ENCODE data around the gene USP3. TPM values are rescaled to one million over a fixed set of nuclear protein-coding genes. Genes with fewer than 3 reads are reported as not detected.

The USP3 gene
- total and polyA plus RNA-seq, 9 of the 15 experiments (the other 6 are each of a cell fraction or from before 2014, with no cell fraction given) = 17.3 to 54.3 (median 34.8) TPM

- TF ChIP-seq, protein P1, sequence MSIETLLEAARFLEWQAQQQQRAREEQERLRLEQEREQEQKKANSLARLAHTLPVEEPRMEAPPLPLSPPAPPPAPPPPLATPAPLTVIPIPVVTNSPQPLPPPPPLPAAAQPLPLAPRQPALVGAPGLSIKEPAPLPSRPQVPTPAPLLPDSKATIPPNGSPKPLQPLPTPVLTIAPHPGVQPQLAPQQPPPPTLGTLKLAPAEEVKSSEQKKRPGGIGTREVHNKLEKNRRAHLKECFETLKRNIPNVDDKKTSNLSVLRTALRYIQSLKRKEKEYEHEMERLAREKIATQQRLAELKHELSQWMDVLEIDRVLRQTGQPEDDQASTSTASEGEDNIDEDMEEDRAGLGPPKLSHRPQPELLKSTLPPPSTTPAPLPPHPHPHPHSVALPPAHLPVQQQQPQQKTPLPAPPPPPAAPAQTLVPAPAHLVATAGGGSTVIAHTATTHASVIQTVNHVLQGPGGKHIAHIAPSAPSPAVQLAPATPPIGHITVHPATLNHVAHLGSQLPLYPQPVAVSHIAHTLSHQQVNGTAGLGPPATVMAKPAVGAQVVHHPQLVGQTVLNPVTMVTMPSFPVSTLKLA (conservative IDR thresholded peaks at IDR 0.05) = no peak
- TF ChIP-seq ZNF384 (IDR thresholded peaks at IDR 0.05; ENCODE audit: low read depth, low read length) (no peak), DPF2 (IDR thresholded peaks at IDR 0.05) (no peak), ETV1 (tag; conservative IDR thresholded peaks at IDR 0.05; ENCODE audit: low read depth) (no peak), KDM4B (IDR thresholded peaks at IDR 0.05; ENCODE audit: borderline replicate concordance in 2 of 2, low read depth in 1 of 2) (no peak), MCM5 (IDR thresholded peaks at IDR 0.05; ENCODE audit: low read depth) (no peak), ZBED1 (IDR thresholded peaks at IDR 0.05) (no peak), PML (IDR thresholded peaks at IDR 0.05; ENCODE audit: low read length) (no peak), HDAC2 (IDR thresholded peaks at IDR 0.05) (no peak), TAF1 (IDR thresholded peaks at IDR 0.05; ENCODE audit: control insufficient read depth, extremely low read depth, insufficient read depth, low read length, severe bottlenecking) (no peak), ZKSCAN3 (CRISPR knock-in tag; IDR thresholded peaks at IDR 0.05) (no peak), KAT8 (IDR thresholded peaks at IDR 0.05; ENCODE audit: low read depth) (no peak), ZHX1 (conservative IDR thresholded peaks at IDR 0.05; ENCODE audit: low read length) (no peak), PHB2 (IDR thresholded peaks at IDR 0.05; ENCODE audit: low read depth) (no peak), CBX2 (IDR thresholded peaks at IDR 0.05; ENCODE audit: insufficient read depth, low read length, poor library complexity, severe bottlenecking) (no peak), NUFIP1 (IDR thresholded peaks at IDR 0.05; ENCODE audit: partially characterized antibody) (no peak)
- TF ChIP-seq, protein P2, sequence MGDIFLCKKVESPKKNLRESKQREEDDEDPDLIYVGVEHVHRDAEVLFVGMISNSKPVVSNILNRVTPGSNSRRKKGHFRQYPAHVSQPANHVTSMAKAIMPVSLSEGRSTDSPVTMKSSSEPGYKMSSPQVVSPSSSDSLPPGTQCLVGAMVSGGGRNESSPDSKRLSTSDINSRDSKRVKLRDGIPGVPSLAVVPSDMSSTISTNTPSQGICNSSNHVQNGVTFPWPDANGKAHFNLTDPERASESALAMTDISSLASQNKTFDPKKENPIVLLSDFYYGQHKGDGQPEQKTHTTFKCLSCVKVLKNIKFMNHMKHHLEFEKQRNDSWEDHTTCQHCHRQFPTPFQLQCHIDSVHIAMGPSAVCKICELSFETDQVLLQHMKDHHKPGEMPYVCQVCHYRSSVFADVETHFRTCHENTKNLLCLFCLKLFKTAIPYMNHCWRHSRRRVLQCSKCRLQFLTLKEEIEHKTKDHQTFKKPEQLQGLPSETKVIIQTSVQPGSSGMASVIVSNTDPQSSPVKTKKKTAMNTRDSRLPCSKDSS (IDR thresholded peaks at IDR 0.05; ENCODE audit: low read depth, partially characterized antibody) = no peak
- TF ChIP-seq, protein P3, sequence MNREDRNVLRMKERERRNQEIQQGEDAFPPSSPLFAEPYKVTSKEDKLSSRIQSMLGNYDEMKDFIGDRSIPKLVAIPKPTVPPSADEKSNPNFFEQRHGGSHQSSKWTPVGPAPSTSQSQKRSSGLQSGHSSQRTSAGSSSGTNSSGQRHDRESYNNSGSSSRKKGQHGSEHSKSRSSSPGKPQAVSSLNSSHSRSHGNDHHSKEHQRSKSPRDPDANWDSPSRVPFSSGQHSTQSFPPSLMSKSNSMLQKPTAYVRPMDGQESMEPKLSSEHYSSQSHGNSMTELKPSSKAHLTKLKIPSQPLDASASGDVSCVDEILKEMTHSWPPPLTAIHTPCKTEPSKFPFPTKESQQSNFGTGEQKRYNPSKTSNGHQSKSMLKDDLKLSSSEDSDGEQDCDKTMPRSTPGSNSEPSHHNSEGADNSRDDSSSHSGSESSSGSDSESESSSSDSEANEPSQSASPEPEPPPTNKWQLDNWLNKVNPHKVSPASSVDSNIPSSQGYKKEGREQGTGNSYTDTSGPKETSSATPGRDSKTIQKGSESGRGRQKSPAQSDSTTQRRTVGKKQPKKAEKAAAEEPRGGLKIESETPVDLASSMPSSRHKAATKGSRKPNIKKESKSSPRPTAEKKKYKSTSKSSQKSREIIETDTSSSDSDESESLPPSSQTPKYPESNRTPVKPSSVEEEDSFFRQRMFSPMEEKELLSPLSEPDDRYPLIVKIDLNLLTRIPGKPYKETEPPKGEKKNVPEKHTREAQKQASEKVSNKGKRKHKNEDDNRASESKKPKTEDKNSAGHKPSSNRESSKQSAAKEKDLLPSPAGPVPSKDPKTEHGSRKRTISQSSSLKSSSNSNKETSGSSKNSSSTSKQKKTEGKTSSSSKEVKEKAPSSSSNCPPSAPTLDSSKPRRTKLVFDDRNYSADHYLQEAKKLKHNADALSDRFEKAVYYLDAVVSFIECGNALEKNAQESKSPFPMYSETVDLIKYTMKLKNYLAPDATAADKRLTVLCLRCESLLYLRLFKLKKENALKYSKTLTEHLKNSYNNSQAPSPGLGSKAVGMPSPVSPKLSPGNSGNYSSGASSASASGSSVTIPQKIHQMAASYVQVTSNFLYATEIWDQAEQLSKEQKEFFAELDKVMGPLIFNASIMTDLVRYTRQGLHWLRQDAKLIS (CRISPR knock-in tag; IDR thresholded peaks at IDR 0.05) = no peak
These were observed 95.1 kb downstream of the USP3 start (continued) for GRCh38 chr15:63599401-63600000.

All from K562 (cell line).